ENCODE data around the gene C1QL4.
"Not testable (repeated sequence)": the region's sequence is repeated elsewhere in the genome, so short reads cannot be mapped to it uniquely, and the experiment has no call there.

Gene C1QL4

GRCh38 chr12:49336645-49337584, at the start of gene C1QL4:
C1QL4 (minus strand) TSS chr12:49337188; CDS start chr12:49336477, 711 bp downstream.
- peak; percentile 83 for DNase-seq

DNA sequence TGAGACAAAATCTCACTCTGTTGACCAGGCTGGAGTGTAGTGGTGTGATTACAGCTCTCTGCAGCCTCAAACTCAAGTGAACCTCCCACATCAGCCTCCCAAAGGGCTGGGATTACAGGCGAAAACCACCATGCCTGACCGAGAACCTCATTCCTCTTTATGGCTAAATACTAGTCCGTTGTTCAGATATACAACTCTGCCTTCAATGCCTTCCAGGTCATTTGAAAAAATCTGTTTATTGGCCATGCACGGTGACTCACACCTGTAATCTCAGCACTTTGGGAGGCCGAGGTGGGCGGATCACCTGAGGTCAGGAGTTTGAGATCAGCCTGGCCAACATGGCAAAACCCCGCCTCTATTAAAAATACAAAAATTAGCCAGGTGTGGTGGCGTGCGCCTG, 43.2 kb upstream of the C1QL4 start:
- not testable (repeated sequence) for DNase-seq

DNA sequence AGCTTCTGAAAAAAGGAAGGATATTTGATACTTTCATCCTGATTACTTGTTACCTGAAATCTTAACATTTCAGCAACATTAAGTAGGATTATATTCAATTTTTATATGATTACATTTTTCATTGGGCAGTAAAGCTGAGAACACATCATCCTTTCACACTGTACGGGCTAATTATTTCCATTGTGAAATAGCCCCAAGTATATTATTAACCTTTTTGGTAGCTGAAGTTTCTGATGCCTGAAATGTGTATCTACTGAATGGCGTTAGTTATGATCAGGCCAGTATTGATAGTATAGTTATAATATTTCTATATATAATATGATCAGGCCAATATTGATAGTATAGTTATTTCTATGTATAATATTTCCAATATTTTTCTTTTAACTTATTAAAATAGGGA, 40.4 kb upstream of the C1QL4 start:
- no peak for DNase-seq

DNA sequence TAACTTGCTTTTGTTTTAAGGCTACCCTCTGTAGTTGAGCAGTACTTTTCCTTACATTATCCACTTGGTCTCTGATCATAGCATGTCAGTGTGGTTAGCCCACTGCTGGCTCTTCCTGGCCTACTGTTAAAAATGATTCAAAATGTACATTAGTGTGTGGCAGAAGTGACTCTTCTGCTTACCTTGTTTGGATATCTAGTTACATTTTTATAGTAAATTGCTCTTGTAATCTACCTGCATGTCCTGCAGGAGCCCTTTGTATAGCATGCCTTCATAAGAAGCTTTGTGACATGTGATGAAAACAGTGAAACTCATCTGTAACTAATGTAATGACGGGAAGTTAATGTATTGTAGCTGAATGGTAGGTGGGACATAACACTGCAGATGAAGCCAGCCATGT, 38.4 kb upstream of the C1QL4 start:
- no peak for DNase-seq

- no peak for DNase-seq
These were observed 33.6 kb upstream of the C1QL4 start for GRCh38 chr12:49370539-49370938.

- DNase-seq: peak; percentile 26
These were observed 32.6 kb upstream of the C1QL4 start for GRCh38 chr12:49369411-49370145.

GRCh38 chr12:49368240-49368600, 31.2 kb upstream of the C1QL4 start:
- no peak for DNase-seq

DNA sequence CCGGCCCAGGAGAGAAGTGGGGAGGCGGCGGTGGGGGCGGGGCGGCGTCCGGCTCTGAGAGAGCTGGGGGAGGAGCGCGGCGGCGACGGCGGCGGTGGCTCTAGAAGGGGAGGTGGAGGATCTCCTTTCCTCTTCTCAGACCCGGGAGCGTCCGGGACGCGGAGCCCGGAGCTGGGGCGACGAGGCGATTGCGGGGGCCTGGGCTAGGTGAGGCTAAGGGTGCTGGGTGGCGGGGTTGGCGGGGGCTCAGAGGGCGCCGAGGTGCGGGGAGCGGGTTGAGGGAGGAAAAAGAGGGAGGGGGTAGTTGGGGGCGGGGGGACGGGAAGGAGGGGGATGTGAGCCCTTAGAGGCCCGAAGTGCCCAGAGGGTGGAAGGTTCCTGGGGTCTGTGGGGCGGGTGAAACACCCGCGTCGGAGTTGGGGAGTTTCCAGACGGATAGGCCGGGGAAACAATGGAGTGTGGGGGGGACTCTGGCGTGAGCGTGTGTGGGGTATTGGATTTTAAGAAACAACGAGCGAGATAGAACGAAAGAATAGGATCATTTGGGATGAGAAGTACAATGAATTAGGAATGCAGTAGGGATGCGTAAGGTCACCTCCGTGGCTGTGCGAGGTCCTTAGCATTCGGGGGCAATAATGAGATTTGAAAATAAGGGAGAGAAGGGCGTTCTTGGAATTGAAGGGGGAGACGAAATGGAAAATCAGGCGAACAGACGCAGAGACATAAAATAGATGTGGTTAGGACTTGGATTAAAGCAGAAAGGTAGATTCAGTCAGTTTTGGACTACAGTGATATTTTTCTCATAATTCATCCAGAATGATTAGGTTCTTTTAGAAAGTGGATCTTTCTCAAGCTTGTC, 30.6 kb upstream of the C1QL4 start, which contains the start of gene SPATS2:
TSS of gene SPATS2 (plus strand) at position 82 of the 859 bp plus-strand sequence. CDS start 93,551 bp downstream, outside the sequence.
- no peak for DNase-seq

- DNase-seq: peak; percentile 89
These were observed 29.8 kb upstream of the C1QL4 start for GRCh38 chr12:49366652-49367380.

DNA sequence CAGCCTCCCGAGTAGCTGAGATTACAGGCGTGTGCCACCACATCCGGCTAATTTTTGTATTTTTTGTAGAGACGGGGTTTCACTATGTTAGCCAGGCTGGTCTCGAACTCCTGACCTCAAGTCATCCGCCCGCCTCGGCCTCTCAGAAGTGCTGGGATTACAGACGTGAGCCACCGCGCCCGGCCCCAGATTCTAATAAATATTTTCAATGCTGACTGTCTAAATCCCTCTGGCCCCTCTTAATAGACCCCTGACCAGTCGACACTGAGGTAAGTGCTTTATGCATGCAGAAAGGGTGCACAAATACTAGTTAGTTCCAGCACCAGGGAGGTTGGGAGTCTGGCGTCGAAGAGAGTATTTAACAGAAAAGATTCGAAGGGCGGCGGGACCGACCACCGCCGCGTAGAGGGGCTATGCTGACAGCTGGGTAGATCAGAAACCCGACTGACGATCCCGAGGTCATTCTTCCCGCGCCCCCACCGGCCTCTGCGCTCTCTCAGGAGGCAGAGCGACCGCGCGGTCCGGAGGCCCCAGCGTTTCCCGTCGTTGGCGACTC, 29.2 kb upstream of the C1QL4 start:
- no peak for DNase-seq

GRCh38 chr12:49365542-49365941, 28.6 kb upstream of the C1QL4 start:
- DNase-seq: no peak

- DNase-seq: no peak
These were observed 28.0 kb upstream of the C1QL4 start for GRCh38 chr12:49364989-49365388.

- no peak for DNase-seq
These were observed 25.1 kb upstream of the C1QL4 start for GRCh38 chr12:49362077-49362476.

DNA sequence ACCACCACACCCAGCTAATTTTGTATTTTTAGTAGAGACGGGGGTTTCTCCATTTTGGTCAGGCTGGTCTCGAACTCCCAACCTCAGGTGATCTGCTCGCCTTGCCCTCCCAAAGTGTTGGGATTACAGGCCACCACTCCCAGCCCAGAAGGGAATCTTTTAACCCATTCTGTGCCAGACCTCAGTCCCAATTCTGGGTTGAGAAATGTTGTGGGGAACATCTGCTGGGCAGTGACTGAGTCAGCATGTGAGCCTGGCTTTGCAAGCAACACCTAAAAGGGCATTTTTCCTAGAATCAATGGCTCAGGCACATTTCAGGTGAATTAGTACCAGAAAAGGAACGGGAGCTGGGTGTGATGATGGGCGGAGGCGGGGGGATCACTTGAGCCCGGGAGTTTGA, 22.7 kb upstream of the C1QL4 start:
- no peak for DNase-seq

- DNase-seq: peak; percentile 50
These were observed 21.6 kb upstream of the C1QL4 start for GRCh38 chr12:49358483-49359141.

- no peak for DNase-seq
These were observed 20.2 kb upstream of the C1QL4 start for GRCh38 chr12:49357103-49357678.

DNA sequence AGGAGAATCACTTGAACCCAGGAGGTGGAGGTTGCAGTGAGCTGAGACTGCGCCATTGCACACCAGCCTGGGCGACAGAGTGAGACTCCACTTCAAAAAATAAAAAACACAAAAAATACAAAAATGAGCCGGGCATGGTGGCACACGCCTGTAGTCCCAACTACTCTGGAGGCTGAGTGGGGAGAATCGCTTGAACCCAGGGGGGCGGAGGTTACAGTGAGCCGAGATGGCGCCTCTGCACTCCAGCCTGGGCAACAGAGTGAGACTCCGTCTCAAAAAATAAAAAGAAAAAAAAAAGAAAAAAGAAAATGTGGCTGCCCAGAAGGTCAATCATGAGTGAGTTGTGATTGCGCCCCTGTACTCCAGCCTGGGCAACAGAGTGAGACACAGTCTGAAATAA, 18.9 kb upstream of the C1QL4 start:
- DNase-seq: no peak

DNA sequence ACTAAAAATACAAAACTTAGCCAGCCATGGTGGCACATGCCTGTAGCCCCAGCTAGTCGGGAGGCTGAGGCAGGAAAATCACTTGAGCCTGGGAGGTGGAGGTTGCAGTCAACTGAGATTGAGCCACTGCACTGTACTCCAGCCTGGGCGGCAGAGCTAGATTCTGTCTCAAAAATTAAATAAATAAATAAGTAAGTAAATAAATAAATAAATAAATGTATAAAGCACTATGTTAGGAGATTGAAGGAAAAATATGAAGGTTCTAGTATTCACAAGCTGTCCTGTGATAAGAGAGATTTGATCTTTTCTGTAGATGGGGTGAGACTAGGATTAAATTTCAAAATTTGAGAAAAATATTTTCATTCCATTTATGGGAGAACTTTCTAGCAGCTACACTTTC, 15.4 kb upstream of the C1QL4 start:
- DNase-seq: no peak

DNA sequence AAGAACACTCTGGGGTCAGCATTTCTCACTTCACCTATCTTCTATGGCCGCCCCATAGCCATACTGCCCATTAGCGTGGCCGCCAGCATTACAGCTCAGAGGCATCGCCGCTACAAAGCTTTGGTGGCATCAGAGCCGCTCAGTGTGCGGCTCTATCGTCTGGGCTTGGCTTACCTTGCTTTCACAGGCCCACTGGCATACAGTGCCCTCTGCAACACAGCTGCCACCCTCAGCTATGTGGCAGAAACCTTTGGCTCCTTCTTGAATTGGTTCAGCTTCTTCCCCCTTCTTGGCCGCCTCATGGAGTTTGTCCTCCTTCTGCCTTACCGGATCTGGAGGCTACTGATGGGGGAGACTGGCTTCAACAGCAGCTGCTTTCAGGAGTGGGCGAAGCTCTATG, 12.3 kb upstream of the C1QL4 start:
- no peak for DNase-seq

GRCh38 chr12:49348781-49349180, 11.8 kb upstream of the C1QL4 start:
- no peak for DNase-seq
